ENCODE results near the gene HLA-DOA.

GRCh38 chr6:32968093-32968866 lies 41.1 kb downstream of the HLA-DOA start, which contains the start of gene BRD2:
- no peak for TF ChIP-seq CTCF (IDR thresholded peaks at IDR 0.05; ENCODE audit: control extremely low read depth in 1 of 3, insufficient read depth in 1 of 3, low read depth in 1 of 3, low read length in 3 of 3)
- TF ChIP-seq POLR2AphosphoS5 (IDR thresholded peaks at IDR 0.05; ENCODE audit: low read depth, low read length) = peak; percentile 85
- peak in 1 of 2 experiments; percentile 55; a peak in 2 of 3 replicates for TF ChIP-seq POLR2A (IDR thresholded peaks at IDR 0.05; ENCODE audit: control extremely low read depth in 1 of 2, low read depth in 2 of 2, low read length in 2 of 2)
- TF ChIP-seq TAF7 (optimal IDR thresholded peaks at IDR 0.05; ENCODE audit: borderline replicate concordance, low read depth, low read length) = no peak
- TF ChIP-seq USF2 (IDR thresholded peaks at IDR 0.05; ENCODE audit: low read length) = peak; percentile 78; the same call in 1 of the 2 replicates
- no peak for TF ChIP-seq EZH2 (IDR thresholded peaks at IDR 0.05; ENCODE audit: low read depth, low read length, severe bottlenecking)
- TF ChIP-seq RBBP5 (IDR thresholded peaks at IDR 0.05; ENCODE audit: borderline replicate concordance, low read depth, low read length) = 0 out of 2 replicates have a peak, but pooled peaks have one; percentile 58
- TF ChIP-seq ASH2L (IDR thresholded peaks at IDR 0.05; ENCODE audit: low read length) = no peak
- TF ChIP-seq RXRA (IDR thresholded peaks at IDR 0.05; ENCODE audit: insufficient read depth, low read depth, low read length) = no peak
- TF ChIP-seq ZNF274 (IDR thresholded peaks at IDR 0.05; ENCODE audit: borderline replicate concordance, extremely low read depth, low read length) = no peak
- TF ChIP-seq ATF3 (IDR thresholded peaks at IDR 0.05; ENCODE audit: insufficient read depth, low read depth, low read length) = no peak
- no peak for TF ChIP-seq EP300 (IDR thresholded peaks at IDR 0.05; ENCODE audit: borderline replicate concordance in 1 of 2, low read depth in 2 of 2, low read length in 2 of 2)
- TF ChIP-seq CBX5 (IDR thresholded peaks at IDR 0.05; ENCODE audit: low read depth, low read length) = no peak

Data from H1 (cell line).